Neural progenitor cell (in vitro differentiated cells): ENCODE results near the gene SLMAP.

ENCODE experiments used
- CTCF ChIP-seq: fragments of 200-600 bp; sonication (generic); IDR thresholded peaks from 2 replicates; pipeline ENCODE4 v1.5.1; 2017; ENCODE audit warnings: antibody characterized with exemption, mild to moderate bottlenecking
- EZH2 ChIP-seq: fragments of 200-600 bp; sonication (generic); IDR thresholded peaks from 2 replicates; pipeline ENCODE4 v1.6.1; 2017; ENCODE audit warnings: antibody characterized with exemption, mild to moderate bottlenecking, moderate library complexity

- no peak for TF ChIP-seq CTCF
- no peak for TF ChIP-seq EZH2
Measured at GRCh38 chr3:57810471-57811137, 54.5 kb downstream of the SLMAP start.
